MM.1S (cell line): Measurements from ENCODE around the gene HBA2.
"Not testable (repeated sequence)": the region's sequence is repeated elsewhere in the genome, so short reads cannot be mapped to it uniquely, and the experiment has no call there.

Experiments
- CTCF ChIP-seq: fragments of 300-600 bp; sonication (generic); IDR thresholded peaks from 2 replicates; pipeline ENCODE4 v1.5.1; 2016; ENCODE audit warnings: antibody characterized with exemption, low read length, mixed read lengths
- EZH2 ChIP-seq: fragments of 300-600 bp; sonication (generic); optimal IDR thresholded peaks from 2 replicates; pipeline ENCODE3; 2017; ENCODE audit warnings: low read depth, mild to moderate bottlenecking, antibody characterized with exemption, low read length, mixed read lengths
- EZH2phosphoT487 ChIP-seq: fragments of 300-600 bp; sonication (generic); IDR thresholded peaks from 2 replicates; pipeline ENCODE4 v1.6.1; 2018; ENCODE audit warnings: antibody characterized with exemption, low read length

GRCh38 chr16:173928-174769 is 1.5 kb downstream of the HBA2 start:
- not testable (repeated sequence) for TF ChIP-seq EZH2, CTCF, EZH2phosphoT487
